Keratinocyte (primary cell): Measurements from ENCODE around the gene GAD2. TPM values are rescaled to one million over a fixed set of nuclear protein-coding genes. Genes with fewer than 3 reads are reported as not detected.

Experiments
- DNase-seq: peaks from one replicate; pipeline ENCODE4 v3.0.0-alpha.2; 2011; ENCODE audit warnings: low read depth, missing footprints, low spot score
- FAIRE-seq: peaks from 2 replicates; lab custom pipeline; 2011; peaks lifted over from hg19 to GRCh38; lab: Jason Lieb, UNC
- H2AFZ ChIP-seq: 2 replicates; pipeline ENCODE4 v1.6.0; 2012; ENCODE audit warnings: low read length, control low read depth, inconsistent platforms; ENCODE audit not compliant: control insufficient read depth
- H3K27ac ChIP-seq: 2 replicates; pipeline ENCODE4 v1.5.1; 2011; ENCODE audit warnings: low read length; ENCODE audit not compliant: control insufficient read depth, insufficient read depth
- H3K27me3 ChIP-seq: 3 replicates; pipeline ENCODE4 v1.6.0; 2011; ENCODE audit warnings: low read length; ENCODE audit not compliant: control insufficient read depth, insufficient read depth; ENCODE audit errors: extremely low read depth
- H3K36me3 ChIP-seq, 2 experiments: 2 replicates in 1 of 2; 3 replicates in 1 of 2; pipeline ENCODE4 v1.5.1; 2011; ENCODE audit warnings: low read length in 2 of 2, mild to moderate bottlenecking in 1 of 2; ENCODE audit not compliant: control insufficient read depth in 2 of 2, insufficient read depth in 2 of 2; ENCODE audit errors: extremely low read depth in 1 of 2
- H3K4me1 ChIP-seq: 3 replicates; pipeline ENCODE4 v1.5.1; 2011; ENCODE audit warnings: low read length; ENCODE audit not compliant: control insufficient read depth, insufficient read depth; ENCODE audit errors: extremely low read depth
- H3K4me2 ChIP-seq: 3 replicates; pipeline ENCODE4 v1.6.0; 2011; ENCODE audit warnings: low read depth, low read length; ENCODE audit not compliant: control insufficient read depth, insufficient read depth; ENCODE audit errors: extremely low read depth
- H3K4me3 ChIP-seq, 3 experiments: fragments of 200-600 bp in 1 of 3; sonication (generic) in 1 of 3; 2 replicates in 2 of 3; 3 replicates in 1 of 3; pipeline ENCODE4 v1.5.1; 2011 to 2016; ENCODE audit warnings: low read length in 3 of 3, mild to moderate bottlenecking in 3 of 3, control low read depth in 2 of 3, inconsistent platforms in 1 of 3, low read depth in 1 of 3, mixed read lengths in 1 of 3, mixed run types in 1 of 3, moderate library complexity in 1 of 3; ENCODE audit not compliant: control insufficient read depth in 2 of 3, insufficient read depth in 2 of 3; ENCODE audit errors: extremely low read depth in 1 of 3
- H3K79me2 ChIP-seq: 2 replicates; pipeline ENCODE4 v1.6.0; 2012; ENCODE audit warnings: low read length; ENCODE audit not compliant: control insufficient read depth, insufficient read depth
- H3K9ac ChIP-seq: 3 replicates; pipeline ENCODE4 v1.6.0; 2011; ENCODE audit warnings: low read length; ENCODE audit not compliant: control insufficient read depth, insufficient read depth; ENCODE audit errors: extremely low read depth
- H3K9me1 ChIP-seq: 3 replicates; pipeline ENCODE4 v1.6.0; 2011; ENCODE audit warnings: low read length; ENCODE audit not compliant: control insufficient read depth, insufficient read depth; ENCODE audit errors: extremely low read depth
- H3K9me3 ChIP-seq: 2 replicates; pipeline ENCODE4 v1.5.1; 2012; ENCODE audit warnings: low read depth, low read length; ENCODE audit not compliant: control insufficient read depth
- H4K20me1 ChIP-seq: 3 replicates; pipeline ENCODE4 v1.6.0; 2011; ENCODE audit warnings: low read length; ENCODE audit not compliant: control insufficient read depth, insufficient read depth; ENCODE audit errors: extremely low read depth
- CTCF ChIP-seq, 3 experiments: IDR thresholded peaks in 1 of 3; conservative IDR thresholded peaks in 1 of 3; optimal IDR thresholded peaks in 1 of 3; 2 replicates in 2 of 3; 3 replicates in 1 of 3; pipeline versions ENCODE3 to v1.5.1; 2011; ENCODE audit warnings: low read length in 3 of 3, mild to moderate bottlenecking in 3 of 3, moderate library complexity in 2 of 3, control low read depth in 1 of 3, inconsistent platforms in 1 of 3; ENCODE audit not compliant: insufficient read depth in 2 of 3; ENCODE audit errors: extremely low read depth in 1 of 3
- EZH2 ChIP-seq: IDR thresholded peaks from one replicate; pipeline ENCODE4 v1.6.1; 2012; ENCODE audit warnings: inconsistent platforms, mild to moderate bottlenecking, low read length, moderate library complexity
- dilution Hi-C: fragments of 300-500 bp; cut with MboI; formaldehyde crosslinking; loops from one replicate; pipeline ENCODE4 v1.7.0; 2020; ENCODE audit warnings: low sequenced_read_pairs; ENCODE audit not compliant: extremely low pct_ligation_motif_present
- polyA plus RNA-seq, 5 experiments: library from polyadenylated mRNA; depleted of rRNA in 3 of 5; stranded (reverse) in 3 of 5; stranded (forward) in 1 of 5; unstranded in 1 of 5; fragments of >200 nt; gene quantifications; 1 replicate in 1 of 5; 2 replicates in 3 of 5; 3 replicates in 1 of 5; pipeline versions ENCODE4 v1.2.1 to v1.2.3, GENCODE V29; 2011 to 2012; ENCODE audit warnings: missing spikeins in 2 of 5, low read depth in 1 of 5, low replicate concordance in 1 of 5

Gene GAD2
- polyA plus RNA-seq, 1 donor (not counting 4 experiments of a cell fraction or from before 2014, with no cell fraction given): not detected

DNA sequence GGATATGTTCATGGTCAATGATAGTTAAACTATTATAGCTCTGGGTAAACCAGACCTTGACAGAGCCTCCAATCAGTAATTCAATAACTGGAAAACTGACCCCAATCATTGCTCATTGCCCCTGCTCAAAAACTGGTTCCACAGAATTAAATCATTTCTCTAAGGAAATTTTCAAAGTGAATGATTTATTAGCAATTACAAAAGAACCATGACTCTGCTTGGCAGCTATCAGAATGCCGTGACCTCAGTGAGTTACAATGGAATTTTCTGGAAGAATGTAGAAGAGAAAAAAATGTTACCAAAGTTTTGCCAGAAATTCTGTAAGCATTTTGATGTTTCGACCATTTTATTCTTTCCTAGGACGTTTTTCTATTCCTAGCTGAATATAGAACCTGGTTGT is 114.8 kb downstream of the GAD2 start:
- no peak for FAIRE-seq
- dilution Hi-C loops: no loop called here

DNA sequence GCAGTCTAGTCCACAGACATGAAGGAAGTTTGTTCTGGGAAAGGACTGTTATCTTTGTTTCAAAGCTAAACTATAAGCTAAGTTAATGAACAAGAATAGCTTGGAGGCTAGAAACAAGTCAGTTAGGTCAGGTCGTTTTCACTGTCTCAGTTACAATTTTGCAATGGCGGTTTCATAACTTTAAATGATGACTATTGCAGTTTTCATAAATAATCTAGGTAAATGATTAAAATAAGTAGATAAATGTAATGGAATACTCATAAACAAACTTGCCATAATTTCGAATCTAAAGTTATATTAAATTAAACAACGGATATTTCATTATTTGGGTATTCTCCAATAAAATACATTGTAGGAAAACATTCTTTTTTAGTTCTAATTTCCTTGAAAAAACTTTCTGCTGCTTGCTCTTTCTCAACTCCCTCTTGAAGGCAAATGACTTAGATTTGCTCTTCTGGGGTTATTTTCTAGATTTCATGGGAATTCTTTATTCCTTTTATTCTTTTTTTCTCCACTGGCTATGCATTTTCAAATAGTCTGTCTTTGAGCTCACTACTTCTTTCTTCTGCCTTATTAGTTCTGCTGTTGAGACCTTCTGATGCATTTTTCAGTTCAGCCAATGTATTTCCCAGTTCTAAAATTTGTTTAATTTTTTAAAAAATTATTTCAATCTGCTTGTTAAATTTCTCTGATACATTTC is 117.8 kb downstream of the GAD2 start:
- no peak overlapping the region for H3K9ac ChIP-seq
- no peak overlapping the region for H3K4me2 ChIP-seq
- no peak overlapping the region for H3K27ac ChIP-seq
- TF ChIP-seq EZH2 (no peak), CTCF (optimal IDR thresholded peaks at IDR 0.05 in 1 of 3, IDR thresholded peaks at IDR 0.05 in 1 of 3, conservative IDR thresholded peaks at IDR 0.05 in 1 of 3; ENCODE audit: extremely low read depth in 1 of 3, insufficient read depth in 2 of 3, low read length in 3 of 3) (no peak)
- H3K27me3 ChIP-seq: no peaks in the 10 kb centered on the region
- no peaks in the 10 kb centered on the region for H3K79me2 ChIP-seq
- H3K9me3 ChIP-seq: no peaks in the 10 kb centered on the region
- dilution Hi-C loops: no loop called here
- FAIRE-seq: no peak
- H3K9me1 ChIP-seq: no peaks in the 10 kb centered on the region
- H3K36me3 ChIP-seq: no peaks in the 10 kb centered on the region
- no peak overlapping the region for H2AFZ ChIP-seq
- H4K20me1 ChIP-seq: no peaks in the 10 kb centered on the region
- H3K4me3 ChIP-seq: no peak overlapping the region
- DNase-seq: no peak
- no peaks in the 10 kb centered on the region for H3K4me1 ChIP-seq

More for the DNA sequence above, 114.8 kb downstream of the GAD2 start:
- Histone ChIP-seq H3K4me1 (no peaks in the 10 kb centered on the region), H3K36me3 (no peaks in the 10 kb centered on the region), H3K4me2 (no peak overlapping the region), H3K4me3 (no peak overlapping the region), H4K20me1 (no peaks in the 10 kb centered on the region), H2AFZ (no peak overlapping the region), H3K27me3 (no peaks in the 10 kb centered on the region), H3K9ac (no peak overlapping the region), H3K9me3 (no peaks in the 10 kb centered on the region), H3K79me2 (no peaks in the 10 kb centered on the region), H3K27ac (no peak overlapping the region), H3K9me1 (no peaks in the 10 kb centered on the region)
- TF ChIP-seq CTCF (optimal IDR thresholded peaks at IDR 0.05 in 1 of 3, IDR thresholded peaks at IDR 0.05 in 1 of 3, conservative IDR thresholded peaks at IDR 0.05 in 1 of 3; ENCODE audit: extremely low read depth in 1 of 3, insufficient read depth in 2 of 3, low read length in 3 of 3) (no peak), EZH2 (no peak)
- DNase-seq: no peak
